Fibroblast of gingiva (primary cell): Measurements from ENCODE around the gene PTPRG.
"Not testable (repeated sequence)": the region's sequence is repeated elsewhere in the genome, so short reads cannot be mapped to it uniquely, and the experiment has no call there.

Source experiments
- DNase-seq: peaks from one replicate; pipeline ENCODE4 v3.0.0-alpha.2; 2011; ENCODE audit warnings: low read depth

Gene PTPRG

DNA sequence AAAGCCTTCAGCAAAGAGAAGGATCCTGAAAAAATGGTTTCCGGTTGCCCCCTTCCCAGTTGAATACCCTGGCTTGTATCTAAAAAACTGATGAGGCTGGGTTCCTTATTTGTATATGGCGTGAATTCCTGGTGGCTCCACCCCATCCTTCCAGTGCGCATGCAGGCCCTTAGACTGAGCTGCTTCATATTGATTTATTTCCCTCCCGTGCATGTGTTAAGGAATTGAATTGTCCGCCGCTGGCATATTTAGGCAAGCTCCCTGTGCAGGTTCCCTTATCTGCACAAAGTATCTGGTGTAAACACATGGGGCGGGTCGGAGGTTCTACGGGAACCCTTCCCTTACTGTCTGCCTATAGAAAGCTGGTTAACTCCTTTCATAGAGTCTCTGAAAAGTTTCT, 449.6 kb downstream of the PTPRG start:
- DNase-seq, result no peak

DNA sequence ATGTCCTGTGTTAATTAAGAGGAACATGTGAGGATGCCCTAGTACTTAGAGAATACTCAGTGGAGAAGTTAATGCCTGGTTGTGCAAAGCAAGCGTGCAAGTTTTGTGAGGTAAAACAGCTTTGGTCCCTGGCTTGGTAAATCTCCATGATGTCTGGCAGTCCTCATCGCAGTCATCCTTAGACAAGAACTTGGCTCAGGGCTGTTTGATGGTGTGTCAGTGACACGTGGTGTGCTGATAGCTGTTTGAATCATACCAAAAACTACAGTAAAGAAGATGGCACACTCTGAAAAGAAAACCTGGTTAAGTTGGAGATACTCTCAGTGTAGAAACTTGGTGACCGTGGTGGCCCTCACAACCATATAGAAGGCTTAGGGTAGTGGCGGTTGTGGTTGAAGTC, 450.3 kb downstream of the PTPRG start:
- DNase-seq, result no peak

DNA sequence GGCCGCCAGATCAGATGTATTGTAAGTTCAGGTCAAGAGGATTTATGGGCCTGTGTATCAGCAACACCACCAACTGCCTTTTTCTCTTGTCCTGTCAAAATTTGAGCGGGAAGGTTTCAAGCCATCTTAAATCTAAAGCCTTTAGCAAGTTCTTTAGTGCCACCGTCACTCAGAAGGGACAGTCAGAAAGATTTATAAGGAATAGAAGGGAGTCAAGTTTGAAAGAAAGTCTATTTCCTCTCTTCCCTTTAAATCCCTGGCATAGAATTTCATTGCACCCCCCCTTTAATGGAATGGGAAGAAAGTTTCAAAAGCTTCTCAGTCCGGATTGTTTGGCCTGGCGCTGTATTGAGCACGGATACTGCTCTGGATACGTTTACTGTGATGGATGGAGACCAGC, 452.6 kb downstream of the PTPRG start:
- DNase-seq, result no peak

DNA sequence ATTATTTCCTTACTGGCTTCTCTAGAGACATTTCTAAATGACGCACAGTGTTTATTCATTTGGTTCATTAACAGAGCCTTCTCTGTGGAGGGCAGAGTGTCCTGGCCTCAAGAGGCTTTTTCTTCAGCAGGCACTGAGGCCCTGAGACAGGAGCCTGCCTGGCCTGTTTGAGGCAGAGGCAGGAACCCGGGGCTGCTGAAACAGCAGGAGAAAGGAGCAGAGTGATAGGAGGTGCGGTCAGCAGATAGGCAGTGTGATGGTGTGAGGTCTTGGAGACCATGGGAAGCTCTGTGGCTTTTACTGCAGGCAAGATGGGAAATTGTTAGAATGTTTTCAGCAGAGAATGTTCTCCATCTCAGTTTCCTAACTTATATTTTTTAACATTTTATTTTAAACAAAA, 453.7 kb downstream of the PTPRG start:
- DNase-seq, result no peak

DNA sequence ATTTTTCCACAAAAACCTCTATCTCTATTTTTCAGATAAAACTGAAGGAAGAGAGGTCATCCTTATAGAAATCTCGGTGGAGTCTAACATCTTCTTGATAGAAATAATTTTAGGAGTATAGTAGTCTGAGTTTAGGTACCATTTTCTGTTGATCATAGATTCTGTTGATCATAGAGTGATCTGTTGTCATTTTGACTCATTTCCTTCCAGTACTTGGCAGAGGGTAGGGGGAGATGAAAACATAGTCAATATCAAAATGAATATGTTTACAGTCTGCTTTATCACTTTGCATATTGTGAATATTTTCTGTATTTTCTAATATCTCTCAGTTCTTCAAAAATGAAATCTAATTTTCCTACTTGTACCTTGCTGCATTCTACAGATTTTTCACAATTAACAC, 458.5 kb downstream of the PTPRG start:
- no peak for DNase-seq

DNA sequence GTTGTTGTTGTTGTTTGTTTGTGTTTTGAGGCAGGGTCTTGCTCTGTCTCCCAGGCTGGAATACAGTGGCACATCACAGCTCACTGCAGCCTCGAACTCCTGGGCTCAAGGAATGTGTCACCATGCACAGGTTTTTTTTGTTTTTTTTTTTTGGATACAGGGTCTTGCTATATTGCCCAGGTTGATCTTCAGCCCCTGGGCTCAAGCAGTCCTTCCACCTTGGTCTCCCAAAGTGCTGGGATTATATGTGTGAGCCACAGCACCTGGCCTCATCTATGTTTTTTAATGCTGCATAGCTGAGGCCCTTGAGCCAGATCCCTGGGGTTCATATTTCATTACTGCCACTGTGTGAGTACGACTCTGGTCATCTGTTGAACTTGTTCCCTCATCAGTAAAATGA, 459.3 kb downstream of the PTPRG start:
- no peak for DNase-seq

DNA sequence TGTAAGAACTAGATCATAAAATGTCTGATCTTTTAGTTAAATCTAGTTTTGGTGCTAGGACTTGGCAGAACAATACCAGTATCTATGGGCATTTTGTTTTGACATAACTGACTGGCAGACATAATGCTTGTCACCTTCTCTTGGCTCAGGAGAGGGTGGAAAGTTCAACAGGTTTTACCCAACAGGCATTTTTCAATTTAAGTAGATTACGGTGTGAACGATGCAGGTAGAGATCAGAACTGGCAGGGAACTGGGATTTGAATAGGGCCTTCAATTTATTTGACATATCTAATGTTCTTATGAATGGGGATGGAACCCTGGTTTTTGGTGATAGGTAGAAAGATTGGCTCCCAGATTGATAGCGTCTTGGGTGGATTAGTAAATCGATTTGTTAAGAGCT, 460.9 kb downstream of the PTPRG start:
- no peak for DNase-seq

DNA sequence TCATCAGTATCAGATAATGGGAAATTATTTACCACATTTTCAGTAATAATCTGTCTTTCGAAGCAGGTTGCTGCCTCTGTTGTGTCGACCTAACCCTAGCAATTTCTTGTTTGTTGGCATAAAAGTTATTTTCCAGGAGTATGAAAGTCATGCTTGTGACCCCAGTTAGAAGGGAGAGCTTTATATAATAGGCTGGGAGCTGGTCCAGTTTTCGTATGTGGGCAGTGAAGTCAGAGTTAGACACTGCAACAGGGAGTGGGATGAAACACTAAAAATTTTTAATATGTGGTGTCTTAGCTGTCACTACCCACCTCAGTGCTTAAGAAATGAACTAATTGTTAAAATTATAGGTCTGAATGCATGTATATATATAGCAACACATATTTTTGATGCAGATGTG, 463.5 kb downstream of the PTPRG start:
- DNase-seq, result no peak

DNA sequence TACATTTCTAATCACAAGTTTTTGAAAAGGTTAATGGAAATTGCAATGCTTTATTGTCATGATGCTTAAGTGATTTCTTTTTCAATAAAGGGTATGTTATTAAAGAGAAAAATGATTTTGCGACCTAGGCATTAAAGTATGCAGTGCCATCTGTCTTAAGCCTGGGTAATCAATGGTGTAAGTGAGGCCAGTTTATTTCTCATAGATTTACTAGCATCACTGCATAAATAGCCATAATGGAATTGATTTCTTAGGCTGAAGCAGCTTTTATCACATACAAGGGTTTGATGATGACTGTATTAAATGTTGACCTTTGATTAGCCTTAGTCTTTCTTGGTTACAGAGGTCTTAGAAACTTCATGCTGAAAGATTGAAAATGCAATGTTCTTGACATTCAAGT, 464.5 kb downstream of the PTPRG start:
- no peak for DNase-seq

DNA sequence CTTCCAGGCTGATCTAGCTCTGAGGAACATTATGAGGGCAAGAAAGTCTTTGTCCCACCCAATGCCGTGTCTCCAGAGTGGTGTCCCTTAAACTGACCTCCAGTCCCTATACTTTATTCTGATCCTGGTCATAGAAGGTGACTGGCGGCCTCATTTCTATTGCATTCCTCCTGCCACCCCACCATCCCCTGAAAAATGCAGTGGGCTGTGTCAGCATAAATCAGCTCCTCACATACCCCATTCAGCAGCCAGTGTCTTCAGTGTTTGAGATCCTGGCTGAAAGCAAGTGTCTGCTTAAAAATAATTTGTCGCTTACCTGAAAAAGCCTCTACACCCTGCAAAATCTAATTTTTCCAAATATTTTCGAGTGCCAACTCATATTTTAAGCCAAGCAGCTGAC, 465.9 kb downstream of the PTPRG start:
- no peak for DNase-seq

DNA sequence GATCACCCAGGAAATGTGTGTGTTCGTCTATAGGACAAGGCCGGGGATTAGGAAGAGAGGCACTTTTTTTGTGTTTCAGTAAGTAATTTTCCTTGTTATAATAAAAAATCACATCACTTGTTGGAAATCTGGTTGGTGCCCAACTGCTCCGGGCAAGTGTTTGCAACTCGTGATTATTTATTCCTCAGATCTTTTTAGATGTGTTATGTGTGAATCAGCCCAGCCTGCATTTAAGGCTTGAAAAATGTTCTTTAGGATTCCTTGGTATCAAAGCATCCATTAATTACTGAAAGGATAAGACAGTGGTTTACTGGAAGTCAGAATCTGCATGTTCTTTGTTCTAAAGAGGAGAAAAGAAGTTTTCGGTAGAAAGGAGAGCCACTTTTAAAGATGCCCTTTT, 466.4 kb downstream of the PTPRG start:
- DNase-seq, result no peak

DNA sequence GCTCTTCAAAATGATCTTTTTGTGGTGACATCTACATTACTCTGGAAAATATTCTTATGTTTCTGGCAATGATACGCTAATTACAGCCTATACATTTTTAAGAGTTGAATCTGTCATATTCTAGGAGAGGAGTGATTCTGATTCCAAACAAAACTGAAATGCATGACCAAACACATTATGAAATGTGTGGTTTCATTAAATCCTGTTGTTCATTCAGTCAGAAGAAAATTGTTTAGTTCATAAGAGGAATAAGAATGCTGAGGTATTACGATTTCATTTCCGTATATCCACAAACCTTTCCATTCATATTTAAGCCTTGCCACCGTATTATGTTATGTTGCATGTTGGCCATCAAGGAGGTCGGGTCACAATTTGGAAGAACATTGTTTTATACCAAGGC, 466.9 kb downstream of the PTPRG start:
- peak; percentile 15 for DNase-seq

DNA sequence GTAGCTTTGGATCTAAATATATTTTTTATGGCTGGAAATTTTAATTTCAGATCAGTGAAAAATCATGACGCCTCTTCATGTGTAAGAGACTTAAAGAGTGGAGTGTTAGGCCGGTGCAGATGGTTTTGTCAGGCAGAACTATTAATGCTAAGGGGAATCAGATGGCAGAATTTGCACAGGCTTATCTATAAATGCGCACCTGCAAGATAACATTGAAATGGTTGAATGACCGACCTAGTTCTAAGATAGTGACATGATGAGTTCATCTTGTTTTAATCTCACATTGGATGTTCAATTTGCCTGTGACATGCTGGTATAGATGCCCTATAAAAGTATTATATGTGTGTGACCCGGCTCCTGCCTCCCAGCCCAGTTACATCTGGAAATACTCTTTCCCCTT, 471.4 kb downstream of the PTPRG start:
- no peak for DNase-seq

DNA sequence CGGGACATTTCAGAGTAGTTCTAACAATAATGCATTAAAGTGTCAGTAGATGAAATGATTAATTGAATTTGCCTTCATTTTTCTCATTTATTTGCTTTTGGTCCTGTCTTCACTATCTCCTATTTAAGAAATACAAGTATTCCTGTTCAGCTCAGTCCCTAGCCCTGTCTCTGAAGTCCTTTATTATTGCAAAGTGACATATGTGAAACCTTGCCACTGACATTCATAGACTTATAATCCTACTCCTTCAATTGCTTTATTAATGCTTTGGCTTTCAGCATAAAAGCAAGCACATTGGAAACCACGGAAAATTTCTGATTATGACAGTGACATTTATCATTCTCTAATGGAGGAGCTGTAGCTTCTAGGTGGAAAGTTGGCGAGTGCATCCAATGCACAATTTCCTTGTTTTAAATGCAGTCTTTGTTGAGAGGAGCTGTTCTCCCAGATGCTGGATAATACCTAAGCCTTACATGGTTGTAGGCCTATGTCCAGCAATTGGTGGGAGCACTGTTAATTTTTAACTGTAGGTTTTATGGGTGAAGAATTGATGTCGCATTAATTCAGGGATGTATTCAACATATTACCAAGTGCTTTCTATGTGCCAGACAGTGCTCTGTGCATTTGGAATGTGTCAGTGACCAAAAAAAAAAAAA, 474.2 kb downstream of the PTPRG start:
- no peak for DNase-seq

DNA sequence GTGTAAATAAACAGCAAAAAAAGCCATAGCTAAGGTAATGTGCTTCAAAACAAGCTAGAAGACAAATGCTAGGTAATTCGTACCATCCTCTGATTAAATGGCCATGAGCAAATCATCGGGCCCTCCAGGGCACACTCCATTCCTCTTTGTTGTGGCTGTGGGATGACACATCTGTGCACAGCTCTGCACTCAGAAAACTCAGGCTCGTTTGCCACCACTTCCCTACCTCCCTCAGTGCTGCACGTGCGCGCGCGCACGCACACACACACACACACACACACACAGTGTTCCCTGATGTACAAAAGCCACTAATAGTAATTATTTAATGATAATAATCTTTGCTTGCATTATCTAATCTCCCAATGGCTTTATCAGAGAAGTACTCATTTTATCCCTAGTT, 475.4 kb downstream of the PTPRG start:
- no peak for DNase-seq

DNA sequence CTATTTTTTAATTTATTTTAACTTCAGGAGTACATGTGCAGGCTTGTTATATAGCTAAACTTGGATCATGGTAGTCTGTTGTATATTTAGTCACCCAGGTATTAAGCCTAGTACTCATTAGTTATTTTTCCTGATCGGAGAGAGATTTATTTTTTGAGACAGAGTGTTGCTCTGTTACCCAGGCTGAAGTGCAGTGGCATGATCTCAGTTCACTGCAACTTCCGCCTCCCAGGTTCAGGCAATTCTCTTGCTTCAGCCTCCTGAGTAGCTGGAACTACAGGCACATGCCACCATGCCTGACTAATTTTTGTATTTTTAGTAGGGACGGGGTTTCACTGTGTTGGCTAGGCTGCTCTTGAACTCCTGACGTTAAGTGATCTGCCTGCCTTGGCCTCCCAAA, 477.4 kb downstream of the PTPRG start:
- not testable (repeated sequence) for DNase-seq

DNA sequence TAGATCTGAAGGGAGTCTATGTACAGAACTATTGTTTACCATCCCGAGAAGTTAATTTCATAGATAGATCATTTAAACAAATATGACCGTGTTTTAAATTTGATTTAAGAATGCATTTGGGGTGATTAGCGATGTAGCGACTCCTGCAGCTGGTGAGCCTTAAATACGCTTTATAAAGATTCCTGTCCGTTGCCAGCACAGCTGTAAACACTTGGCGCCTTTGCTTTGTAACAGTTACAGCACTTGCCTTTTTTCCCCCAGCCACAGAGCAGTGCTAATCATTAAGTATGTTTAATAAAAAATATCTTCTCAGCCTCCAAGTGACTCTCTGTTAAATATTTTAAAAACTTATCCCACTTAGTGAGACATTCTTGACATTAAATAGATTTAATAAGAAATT, 478.2 kb downstream of the PTPRG start:
- DNase-seq, result peak; percentile 9

DNA sequence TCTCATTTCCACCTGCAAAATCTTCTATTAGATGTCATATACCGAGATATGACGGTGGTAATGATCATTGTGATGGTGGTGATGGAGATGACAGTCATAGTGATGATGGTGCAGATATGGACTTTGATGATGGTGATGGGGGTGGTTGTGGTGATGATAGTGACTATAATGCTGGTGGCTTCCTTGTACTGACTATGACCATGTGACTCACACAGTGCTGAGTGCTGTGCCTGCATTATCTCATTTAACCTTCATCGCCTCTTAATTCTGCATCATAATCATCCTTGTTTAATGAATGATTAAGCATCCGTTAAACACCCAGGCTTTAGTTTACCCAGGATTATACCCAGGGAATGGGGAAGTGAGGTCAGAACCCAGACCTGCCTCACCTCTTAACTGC, 480.3 kb downstream of the PTPRG start:
- no peak for DNase-seq

DNA sequence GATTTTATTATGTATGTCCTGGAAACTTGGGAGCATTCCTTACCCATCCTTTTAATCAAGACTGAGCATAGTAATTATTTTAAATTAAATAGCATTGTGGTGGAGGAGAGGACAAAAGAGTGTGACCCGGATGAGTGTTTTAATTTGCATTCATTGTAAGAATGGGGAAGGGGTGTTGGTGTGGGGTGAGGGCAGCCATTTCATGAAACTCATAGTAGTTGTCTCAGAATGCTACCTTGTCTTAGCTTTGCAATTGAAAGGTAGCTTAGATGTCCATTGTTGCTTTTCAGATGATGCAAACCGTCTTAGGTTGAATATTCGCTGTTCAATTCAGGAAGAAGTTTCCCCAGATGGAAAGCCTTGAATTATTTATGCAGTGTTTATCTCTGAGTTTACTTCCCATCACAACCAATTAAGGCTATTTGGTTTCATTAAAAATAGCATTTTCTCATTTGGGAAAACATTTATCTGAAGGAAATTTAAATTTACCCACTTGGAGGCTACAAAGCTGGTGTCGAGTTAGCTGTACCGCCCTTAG, 483.6 kb downstream of the PTPRG start:
- no peak for DNase-seq

DNA sequence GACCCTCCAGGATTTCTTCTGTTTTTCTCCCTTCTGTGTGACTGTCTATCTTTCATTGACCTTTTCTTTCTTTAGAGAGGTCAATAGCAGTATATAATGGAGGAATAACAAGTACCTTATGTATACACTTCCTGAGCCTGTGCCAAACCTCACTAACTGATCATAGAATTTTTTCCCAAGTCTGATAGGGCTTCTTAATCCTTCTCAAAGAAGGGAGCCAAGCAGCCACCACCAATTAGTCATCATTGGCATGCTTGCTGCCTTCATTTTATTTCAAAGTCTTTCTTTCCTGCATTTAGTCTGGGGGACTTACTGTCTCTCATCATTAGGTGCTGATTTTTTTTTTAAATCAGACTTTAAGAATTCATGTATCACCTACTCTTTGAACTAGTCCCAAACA, 485.0 kb downstream of the PTPRG start:
- no peak for DNase-seq

DNA sequence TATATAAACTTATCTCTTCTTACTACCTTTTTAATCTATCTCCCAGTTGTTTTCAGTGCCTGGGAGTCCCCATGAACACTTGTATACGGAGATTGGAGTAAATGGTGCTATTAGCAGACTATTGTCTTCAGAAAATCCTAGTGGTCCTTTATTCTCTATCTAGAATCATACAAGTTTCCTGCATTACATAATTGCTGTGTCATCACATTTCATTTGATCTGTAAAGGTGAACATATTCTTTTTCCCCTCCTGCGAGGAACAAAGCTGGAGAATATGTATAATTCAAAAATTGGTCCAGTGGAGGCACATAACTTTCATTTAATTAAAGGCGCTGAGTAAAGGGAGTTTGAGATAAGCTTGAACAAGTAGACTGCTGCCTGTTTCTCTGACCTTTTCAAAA, 487.2 kb downstream of the PTPRG start:
- no peak for DNase-seq

DNA sequence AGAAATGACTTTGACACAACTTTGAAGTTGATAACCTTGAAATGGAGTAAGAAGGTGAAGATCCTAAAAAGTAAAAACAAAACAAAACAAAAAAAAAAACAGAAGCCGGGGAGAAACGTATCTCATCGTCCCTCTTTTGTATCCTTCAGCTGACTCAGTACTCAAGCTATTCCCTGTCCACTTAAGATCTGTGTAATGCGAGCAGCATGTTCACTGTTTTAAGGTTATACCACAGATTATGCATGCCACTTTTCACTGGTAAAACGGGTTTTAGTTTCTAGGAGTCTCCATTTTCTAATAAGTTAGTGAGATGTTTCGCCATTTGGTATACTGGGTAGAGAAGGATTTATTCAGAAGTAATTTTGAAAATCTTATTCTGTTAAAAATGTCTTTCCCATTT, 487.7 kb downstream of the PTPRG start:
- no peak for DNase-seq

DNA sequence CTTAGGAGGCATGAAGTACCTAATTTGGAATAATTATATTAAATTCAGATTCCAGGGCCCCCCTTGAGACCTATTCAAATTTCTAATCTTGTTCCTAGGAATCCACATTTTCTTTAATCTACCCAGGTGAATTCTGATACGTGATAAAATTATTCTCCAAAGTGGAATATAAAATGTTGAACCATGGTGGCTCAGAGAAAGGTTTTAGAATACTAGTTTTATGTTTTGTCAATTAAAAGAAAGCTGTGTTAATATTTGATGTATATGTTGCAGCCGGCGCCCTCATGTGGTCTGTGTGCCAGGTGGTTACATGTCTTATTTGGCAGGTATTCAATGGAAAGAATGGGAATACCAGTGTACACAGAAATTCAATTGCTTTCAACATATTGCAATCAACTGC, 490.1 kb downstream of the PTPRG start:
- peak; percentile 23 for DNase-seq

DNA sequence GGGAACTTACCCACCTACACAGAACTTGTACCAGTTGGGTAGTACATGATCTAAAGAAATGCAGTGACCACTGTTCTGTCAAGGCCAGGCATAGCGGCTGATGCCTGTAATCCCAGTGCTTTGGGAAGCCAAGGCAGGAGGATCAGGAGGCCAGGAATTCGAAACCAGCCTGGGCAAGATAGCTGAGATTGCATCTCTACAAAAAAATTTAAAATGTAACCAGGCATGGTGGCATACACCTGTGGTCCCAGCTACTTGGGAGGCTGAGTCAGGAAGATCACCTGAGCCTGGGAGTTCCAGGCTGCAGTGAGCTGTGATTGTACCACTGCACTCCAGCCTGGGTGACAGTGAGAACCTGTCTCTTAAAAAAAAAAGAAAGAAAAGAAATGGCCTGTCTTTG, 491.0 kb downstream of the PTPRG start:
- DNase-seq, result no peak

DNA sequence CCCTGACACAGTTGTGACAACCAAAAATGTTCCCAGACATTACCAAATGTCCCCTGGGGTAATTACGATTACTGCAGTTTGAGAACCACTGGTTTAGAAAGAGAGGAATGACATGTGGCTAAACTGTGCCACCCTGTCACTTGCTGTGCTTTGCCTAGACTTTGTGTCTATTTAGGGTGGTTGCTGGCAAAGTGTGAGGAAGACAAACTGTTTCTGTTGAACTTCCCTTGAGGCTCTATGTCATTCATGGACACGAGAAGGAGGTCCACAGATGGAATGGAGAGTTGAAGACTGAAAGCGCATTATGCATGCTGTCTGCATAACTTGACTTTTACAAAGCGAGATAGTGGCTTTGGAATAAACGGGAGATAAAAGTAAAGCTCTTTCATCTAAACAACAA, 495.3 kb downstream of the PTPRG start:
- DNase-seq, result no peak
